HepG2 (cell line): ENCODE data around the gene TMEM62. TPM values are rescaled to one million over a fixed set of nuclear protein-coding genes. Genes with fewer than 3 reads are reported as not detected.

Experiments
- ATF4 ChIP-seq, 2 experiments: fragments of 450-650 bp in 1 of 2; sonication (generic) in 1 of 2; formaldehyde crosslinking; IDR thresholded peaks; 2 replicates each; pipeline versions ENCODE4 v1.5.0 to v1.8.0; 2020 to 2022; ENCODE audit warnings: mild to moderate bottlenecking in 1 of 2, missing genetic modification reagents in 1 of 2
- CBX1 ChIP-seq: IDR thresholded peaks from one replicate; pipeline ENCODE4 v1.6.1; 2016; ENCODE audit warnings: antibody characterized with exemption, low read depth
- CENPX ChIP-seq: sonication (generic); formaldehyde crosslinking; IDR thresholded peaks from 2 replicates; pipeline ENCODE4 v1.9.0; 2021; ENCODE audit warnings: mild to moderate bottlenecking, missing genetic modification reagents, moderate library complexity
- ELF3 ChIP-seq: IDR thresholded peaks from 2 replicates; pipeline ENCODE4 v1.6.1; 2016; ENCODE audit warnings: missing genetic modification reagents, missing compliant biosample characterization
- FOXC1 ChIP-seq: sonication (generic); formaldehyde crosslinking; IDR thresholded peaks from 2 replicates; pipeline ENCODE4 v1.8.0; 2022; ENCODE audit warnings: mild to moderate bottlenecking, missing genetic modification reagents, borderline replicate concordance
- HNRNPH1 ChIP-seq: fragments of 200-400 bp; formaldehyde crosslinking; optimal IDR thresholded peaks from 2 replicates; pipeline ENCODE3; 2017; ENCODE audit warnings: mild to moderate bottlenecking, low read depth, low read length
- HOXD1 ChIP-seq: sonication (generic); formaldehyde crosslinking; IDR thresholded peaks from 2 replicates; pipeline ENCODE4 v1.5.0; 2020; ENCODE audit warnings: missing genetic modification reagents
- MAX ChIP-seq: IDR thresholded peaks from 2 replicates; pipeline ENCODE4 v1.6.1; 2012; ENCODE audit warnings: inconsistent platforms
- MED13 ChIP-seq: sonication (generic); formaldehyde crosslinking; IDR thresholded peaks from 2 replicates; pipeline ENCODE4 v1.5.0; 2020; ENCODE audit warnings: missing genetic modification reagents
- MEIS2 ChIP-seq: sonication (generic); formaldehyde crosslinking; IDR thresholded peaks from 2 replicates; pipeline ENCODE4 v1.9.0; 2021; ENCODE audit warnings: mild to moderate bottlenecking, missing genetic modification reagents
- PLRG1 ChIP-seq: fragments of 450-650 bp; conservative IDR thresholded peaks from 2 replicates; pipeline ENCODE4 v1.6.1; 2016
- POGK ChIP-seq: sonication (generic); formaldehyde crosslinking; conservative IDR thresholded peaks from 2 replicates; pipeline ENCODE4 v1.8.0; 2022; ENCODE audit warnings: mild to moderate bottlenecking, moderate library complexity, missing genetic modification reagents
- PRPF4 ChIP-seq: fragments of 200-400 bp; formaldehyde crosslinking; IDR thresholded peaks from 2 replicates; pipeline ENCODE4 v1.6.1; 2016; ENCODE audit warnings: low read length, low read depth; ENCODE audit not compliant: poor library complexity, severe bottlenecking
- ZBTB34 ChIP-seq: sonication (generic); formaldehyde crosslinking; IDR thresholded peaks from 2 replicates; pipeline ENCODE4 v1.8.0; 2022; ENCODE audit warnings: mild to moderate bottlenecking, missing genetic modification reagents
- ZFAT ChIP-seq: sonication (generic); formaldehyde crosslinking; conservative IDR thresholded peaks from 2 replicates; pipeline ENCODE4 v1.8.1; 2023; ENCODE audit warnings: missing genetic modification reagents, inconsistent platforms
- ZMYM2 ChIP-seq: sonication (generic); formaldehyde crosslinking; IDR thresholded peaks from 2 replicates; pipeline ENCODE4 v1.8.0; 2022; ENCODE audit warnings: mild to moderate bottlenecking, missing genetic modification reagents
- ZNF619 ChIP-seq: sonication (generic); formaldehyde crosslinking; IDR thresholded peaks from 2 replicates; pipeline ENCODE4 v1.4.0; 2020; ENCODE audit warnings: mild to moderate bottlenecking, missing genetic modification reagents
- ZNF782 ChIP-seq: sonication (generic); formaldehyde crosslinking; IDR thresholded peaks from 2 replicates; pipeline ENCODE4 v1.4.0; 2020; ENCODE audit warnings: missing genetic modification reagents, mild to moderate bottlenecking, borderline replicate concordance
- polyA plus RNA-seq, 8 experiments: library from polyadenylated mRNA; depleted of rRNA in 3 of 8; stranded (reverse) in 7 of 8; unstranded in 1 of 8; fragments of >200 nt; fragmentation: Illumina TruSeq in 4 of 8; extraction: Trizol in 4 of 8; gene quantifications; 2 replicates each; pipeline versions ENCODE4 v1.2.1 to v1.2.3, GENCODE V29; 2011 to 2016; ENCODE audit warnings: low read depth in 4 of 8, missing spikeins in 1 of 8, mixed read lengths in 1 of 8; ENCODE audit not compliant: insufficient read depth in 1 of 8
- total RNA-seq, 5 experiments: library from RNA; depleted of rRNA; stranded (reverse); fragments of >200 nt; fragmentation: Illumina TruSeq; extraction: Trizol; gene quantifications; 2 replicates each; pipeline ENCODE4 v1.2.3, GENCODE V29; 2016; ENCODE audit warnings: low read depth in 1 of 5
- TF ChIP-seq, protein P1 (sequence below): sonication (generic); formaldehyde crosslinking; IDR thresholded peaks from 2 replicates; pipeline ENCODE4 v1.5.0; 2020; ENCODE audit warnings: missing genetic modification reagents
- TF ChIP-seq, protein P2 (sequence below): sonication (generic); formaldehyde crosslinking; IDR thresholded peaks from 2 replicates; pipeline ENCODE4 v1.4.0; 2020; ENCODE audit warnings: missing genetic modification reagents

The TMEM62 gene
- total and polyA plus RNA-seq, 2 of the 13 experiments (the other 11 are each of a cell fraction or from before 2014, with no cell fraction given): 14.2 to 20.9 TPM

DNA sequence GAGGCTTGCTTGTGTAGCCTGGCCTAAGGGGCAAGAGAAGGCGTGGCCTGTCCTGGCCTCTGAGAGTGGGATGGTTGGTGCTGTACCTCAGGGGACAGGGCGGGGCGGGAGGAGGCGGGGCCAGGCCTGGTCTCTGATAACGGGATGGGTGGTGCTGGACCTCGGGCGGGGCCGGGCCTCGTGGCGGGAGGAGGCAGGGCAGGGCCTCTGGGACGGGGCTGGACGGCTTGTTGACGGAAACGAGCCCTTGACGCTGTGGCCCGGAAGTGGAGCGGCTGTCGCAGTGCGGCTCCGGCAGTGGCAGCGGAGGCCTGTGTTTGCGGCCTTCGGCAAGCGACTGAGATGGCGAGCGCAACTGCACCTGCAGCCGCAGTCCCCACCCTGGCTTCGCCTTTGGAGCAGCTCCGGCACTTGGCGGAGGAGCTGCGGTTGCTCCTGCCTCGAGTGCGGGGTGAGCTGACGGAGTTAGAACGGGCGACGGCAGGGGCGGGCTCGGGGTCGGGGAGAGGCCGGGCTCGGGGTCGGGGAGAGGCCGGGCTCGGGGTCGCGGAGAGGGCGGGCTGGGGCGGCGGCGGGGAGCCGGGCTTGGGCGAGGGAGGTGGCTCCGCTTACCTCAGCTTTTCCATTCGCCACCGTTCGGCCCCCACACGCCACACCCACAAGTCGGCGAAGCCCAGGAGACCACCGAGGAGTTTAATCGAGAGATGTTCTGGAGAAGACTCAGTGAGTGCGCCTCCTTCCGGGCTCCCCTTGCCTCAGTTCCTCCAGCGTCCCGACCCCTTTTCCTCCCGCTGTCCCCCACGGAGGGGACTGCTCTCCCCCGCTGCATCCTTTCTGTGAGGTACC lies 52.0 kb downstream of the TMEM62 start, which contains the start of gene CCNDBP1 (continued):
- TF ChIP-seq MEIS2 (CRISPR knock-in tag): peak; percentile 87
- no peak for TF ChIP-seq ZNF619 (CRISPR knock-in tag)
- TF ChIP-seq POGK (CRISPR knock-in tag): peak; percentile 72
- no peak; the same call in 1 of the 2 replicates for TF ChIP-seq ZNF782 (CRISPR knock-in tag)
- TF ChIP-seq FOXC1 (CRISPR knock-in tag): peak; percentile 64; the same call in 1 of the 2 replicates
- no peak for TF ChIP-seq PRPF4
- no peak for TF ChIP-seq ATF4 (CRISPR knock-in tag; IDR thresholded peaks at IDR 0.05)
- peak; percentile 93 for TF ChIP-seq MAX
- TF ChIP-seq CBX1: peak; percentile 63
- peak; percentile 25 for TF ChIP-seq HNRNPH1
- no peak for TF ChIP-seq PLRG1
- TF ChIP-seq ELF3 (CRISPR knock-in tag): peak; percentile 81
- peak; percentile 58 for TF ChIP-seq HOXD1 (CRISPR knock-in tag)
- peak; percentile 36; the same call in 1 of the 2 replicates for TF ChIP-seq ZMYM2
- TF ChIP-seq, protein P1, sequence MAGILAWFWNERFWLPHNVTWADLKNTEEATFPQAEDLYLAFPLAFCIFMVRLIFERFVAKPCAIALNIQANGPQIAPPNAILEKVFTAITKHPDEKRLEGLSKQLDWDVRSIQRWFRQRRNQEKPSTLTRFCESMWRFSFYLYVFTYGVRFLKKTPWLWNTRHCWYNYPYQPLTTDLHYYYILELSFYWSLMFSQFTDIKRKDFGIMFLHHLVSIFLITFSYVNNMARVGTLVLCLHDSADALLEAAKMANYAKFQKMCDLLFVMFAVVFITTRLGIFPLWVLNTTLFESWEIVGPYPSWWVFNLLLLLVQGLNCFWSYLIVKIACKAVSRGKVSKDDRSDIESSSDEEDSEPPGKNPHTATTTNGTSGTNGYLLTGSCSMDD (CRISPR knock-in tag): 0 out of 2 replicates have a peak, but pooled peaks have one; percentile 41
- TF ChIP-seq, protein P2, sequence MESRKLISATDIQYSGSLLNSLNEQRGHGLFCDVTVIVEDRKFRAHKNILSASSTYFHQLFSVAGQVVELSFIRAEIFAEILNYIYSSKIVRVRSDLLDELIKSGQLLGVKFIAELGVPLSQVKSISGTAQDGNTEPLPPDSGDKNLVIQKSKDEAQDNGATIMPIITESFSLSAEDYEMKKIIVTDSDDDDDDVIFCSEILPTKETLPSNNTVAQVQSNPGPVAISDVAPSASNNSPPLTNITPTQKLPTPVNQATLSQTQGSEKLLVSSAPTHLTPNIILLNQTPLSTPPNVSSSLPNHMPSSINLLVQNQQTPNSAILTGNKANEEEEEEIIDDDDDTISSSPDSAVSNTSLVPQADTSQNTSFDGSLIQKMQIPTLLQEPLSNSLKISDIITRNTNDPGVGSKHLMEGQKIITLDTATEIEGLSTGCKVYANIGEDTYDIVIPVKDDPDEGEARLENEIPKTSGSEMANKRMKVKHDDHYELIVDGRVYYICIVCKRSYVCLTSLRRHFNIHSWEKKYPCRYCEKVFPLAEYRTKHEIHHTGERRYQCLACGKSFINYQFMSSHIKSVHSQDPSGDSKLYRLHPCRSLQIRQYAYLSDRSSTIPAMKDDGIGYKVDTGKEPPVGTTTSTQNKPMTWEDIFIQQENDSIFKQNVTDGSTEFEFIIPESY (CRISPR knock-in tag): peak; percentile 25; the same call in 1 of the 2 replicates
- TF ChIP-seq CENPX: no peak
- peak; percentile 47; the same call in 1 of the 2 replicates for TF ChIP-seq MED13
- TF ChIP-seq ZFAT (CRISPR knock-in tag): no peak
- no peak for TF ChIP-seq ZBTB34
